ENCODE data around the gene LRIT2.

LRIT2 gene, protein sequence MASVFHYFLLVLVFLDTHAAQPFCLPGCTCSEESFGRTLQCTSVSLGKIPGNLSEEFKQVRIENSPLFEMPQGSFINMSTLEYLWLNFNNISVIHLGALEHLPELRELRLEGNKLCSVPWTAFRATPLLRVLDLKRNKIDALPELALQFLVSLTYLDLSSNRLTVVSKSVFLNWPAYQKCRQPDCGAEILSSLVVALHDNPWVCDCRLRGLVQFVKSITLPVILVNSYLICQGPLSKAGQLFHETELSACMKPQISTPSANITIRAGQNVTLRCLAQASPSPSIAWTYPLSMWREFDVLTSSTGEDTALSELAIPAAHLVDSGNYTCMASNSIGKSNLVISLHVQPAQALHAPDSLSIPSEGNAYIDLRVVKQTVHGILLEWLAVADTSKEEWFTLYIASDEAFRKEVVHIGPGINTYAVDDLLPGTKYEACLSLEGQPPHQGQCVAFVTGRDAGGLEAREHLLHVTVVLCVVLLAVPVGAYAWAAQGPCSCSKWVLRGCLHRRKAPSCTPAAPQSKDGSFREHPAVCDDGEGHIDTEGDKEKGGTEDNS

GRCh38 chr10:84225427-84226173 lies at the start of gene LRIT2:
Gene LRIT2, minus strand, starts transcription at chr10:84225544. Its CDS starts 24 bp downstream, at chr10:84225520.
- no peak for DNase-seq (ENCODE audit: low read depth in 3 of 3)

DNA sequence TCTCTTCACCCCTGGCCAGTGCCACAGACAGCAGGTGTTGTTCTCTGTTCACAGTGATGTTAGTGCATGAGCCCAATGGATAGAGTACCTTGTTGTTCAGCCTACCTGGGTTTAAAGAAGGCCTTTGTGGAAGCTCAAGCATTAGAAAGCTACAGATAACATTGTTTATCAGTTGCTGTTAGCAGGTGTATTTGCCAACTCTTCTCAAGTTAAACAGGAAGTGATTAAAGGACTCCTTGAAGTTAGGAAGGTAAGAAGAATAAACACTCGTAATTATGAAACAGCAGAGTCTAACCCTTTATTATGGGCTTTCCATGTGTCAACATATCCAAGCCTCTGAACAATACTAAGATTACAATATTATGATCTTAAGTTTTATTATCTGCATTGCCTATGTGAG lies 45.4 kb upstream of the LRIT2 start:
- DNase-seq (ENCODE audit: low read depth in 3 of 3), result no peak

GRCh38 chr10:84269773-84270172 lies 44.4 kb upstream of the LRIT2 start:
- no peak for DNase-seq (ENCODE audit: low read depth in 3 of 3)

GRCh38 chr10:84269162-84269561 lies 43.8 kb upstream of the LRIT2 start:
- DNase-seq (ENCODE audit: low read depth in 3 of 3), result no peak

DNA sequence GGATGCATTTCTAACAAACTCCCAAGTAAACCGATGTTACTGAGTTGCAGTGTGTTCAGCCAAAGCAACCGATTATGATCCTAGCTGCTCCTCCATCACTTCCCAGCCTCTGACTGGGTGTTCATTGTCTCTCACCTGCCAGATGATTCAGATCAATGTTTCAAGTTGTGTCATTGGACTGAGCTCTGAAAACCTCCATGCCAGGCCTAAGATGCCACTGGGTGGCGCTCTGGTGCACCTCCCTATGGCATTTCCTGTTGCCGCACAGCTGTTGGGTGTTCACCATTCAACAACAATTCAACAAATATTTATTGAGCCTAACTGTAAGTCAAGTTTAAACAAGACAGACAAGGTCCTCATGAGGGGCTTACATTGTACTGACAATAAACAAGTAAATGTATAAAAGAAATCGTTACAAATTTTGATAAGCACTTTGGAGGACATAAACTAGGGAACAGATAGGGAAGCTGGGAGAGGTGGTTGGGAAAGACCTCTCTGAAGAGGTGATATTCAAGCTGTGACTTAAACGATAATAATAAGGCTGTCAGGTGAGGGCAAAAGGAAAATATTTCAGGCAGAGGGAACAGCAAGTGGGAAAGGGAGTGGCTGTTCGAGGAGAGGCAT lies 42.3 kb upstream of the LRIT2 start:
- peak; percentile 45 to 81 (median 52) for DNase-seq (ENCODE audit: low read depth in 3 of 3)

DNA sequence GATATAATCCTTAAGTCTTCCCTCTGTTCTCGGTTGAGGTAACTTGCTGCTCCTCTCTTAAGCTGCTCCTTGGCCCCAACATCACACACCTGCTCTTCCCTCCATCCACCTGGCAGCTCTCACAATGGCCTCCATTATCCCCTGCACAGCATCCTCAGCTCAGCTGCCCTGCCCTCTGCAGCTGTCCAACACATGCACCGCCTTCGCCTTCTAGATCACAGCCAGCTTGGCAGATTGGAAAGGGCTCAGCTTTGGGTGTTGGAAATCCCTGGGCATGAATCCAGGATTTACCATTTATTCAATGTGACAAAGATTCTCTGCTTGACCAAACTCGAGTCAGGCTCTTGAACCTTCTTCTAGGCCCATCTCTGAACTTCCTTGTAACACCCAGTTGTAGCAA lies 40.1 kb upstream of the LRIT2 start:
- no peak for DNase-seq (ENCODE audit: low read depth in 3 of 3)

DNA sequence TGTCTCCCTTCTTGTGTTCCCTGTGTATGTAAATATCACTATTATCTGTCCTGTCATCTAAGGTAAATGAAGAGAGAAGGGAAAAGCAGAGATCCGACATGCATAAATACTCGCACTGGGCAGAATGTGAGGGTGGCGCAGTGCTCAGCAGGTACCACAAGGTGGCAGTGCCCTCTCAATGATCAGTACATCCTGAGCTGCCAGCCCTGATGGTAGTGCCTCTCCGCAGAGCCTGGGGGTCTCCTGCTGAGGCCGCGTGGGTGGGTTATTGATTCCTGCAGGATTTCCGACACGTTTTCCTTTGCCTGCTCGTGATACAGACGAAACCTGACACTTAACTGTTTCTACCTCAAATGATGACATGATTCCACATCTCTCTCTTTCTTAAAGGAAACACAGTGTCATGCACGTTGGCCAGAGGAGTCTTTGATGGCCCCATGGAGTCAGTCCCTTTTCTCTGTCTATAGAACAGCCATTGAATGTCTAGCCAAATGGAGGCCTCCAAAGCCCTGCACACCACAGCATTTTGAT lies 39.3 kb upstream of the LRIT2 start:
- DNase-seq (ENCODE audit: low read depth in 3 of 3), result peak; percentile 37 to 69 (median 51)

GRCh38 chr10:84263716-84264115 lies 38.4 kb upstream of the LRIT2 start:
- DNase-seq (ENCODE audit: low read depth in 3 of 3), result no peak

GRCh38 chr10:84262190-84262956 lies 37.0 kb upstream of the LRIT2 start:
- no peak for DNase-seq (ENCODE audit: low read depth in 3 of 3)

DNA sequence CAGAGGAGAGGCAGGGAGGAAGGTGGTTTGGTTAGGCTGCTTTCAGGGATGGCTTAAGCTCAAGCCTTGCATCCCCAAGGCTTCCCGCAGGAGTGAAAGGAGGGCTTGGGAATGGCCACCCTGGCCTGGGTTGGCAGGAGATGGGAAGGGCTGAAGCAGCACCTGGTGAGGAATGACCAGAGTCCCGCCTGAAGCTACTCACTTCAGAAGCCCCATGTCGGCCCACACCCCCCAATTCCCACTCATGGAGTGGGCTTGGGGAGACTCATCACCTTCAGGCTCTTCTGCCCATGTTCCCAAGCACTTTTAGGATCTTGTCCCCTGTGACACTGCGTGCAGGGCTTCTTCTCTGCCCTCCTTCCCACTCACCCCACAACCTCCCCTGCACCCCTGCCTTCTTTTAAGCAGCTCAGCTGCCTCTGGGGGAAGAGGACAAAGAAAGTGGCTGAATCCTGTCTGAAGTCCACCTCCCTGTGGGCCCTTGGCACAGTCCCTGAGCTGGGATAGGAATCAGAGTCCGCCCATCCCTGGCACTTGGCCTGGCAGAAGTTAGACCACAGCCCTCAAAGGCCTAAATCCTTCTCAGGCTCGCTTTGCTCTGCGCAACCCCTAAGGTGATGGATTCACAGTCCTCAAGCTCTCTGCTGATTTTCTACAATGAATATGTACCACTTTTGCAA lies 36.0 kb upstream of the LRIT2 start:
- DNase-seq (ENCODE audit: low read depth in 3 of 3), result no peak

- no peak for DNase-seq (ENCODE audit: low read depth in 3 of 3)
Measured at GRCh38 chr10:84258034-84258695, 32.8 kb upstream of the LRIT2 start.

- no peak for DNase-seq (ENCODE audit: low read depth in 3 of 3)
Measured at GRCh38 chr10:84257343-84258020, 32.1 kb upstream of the LRIT2 start.

DNA sequence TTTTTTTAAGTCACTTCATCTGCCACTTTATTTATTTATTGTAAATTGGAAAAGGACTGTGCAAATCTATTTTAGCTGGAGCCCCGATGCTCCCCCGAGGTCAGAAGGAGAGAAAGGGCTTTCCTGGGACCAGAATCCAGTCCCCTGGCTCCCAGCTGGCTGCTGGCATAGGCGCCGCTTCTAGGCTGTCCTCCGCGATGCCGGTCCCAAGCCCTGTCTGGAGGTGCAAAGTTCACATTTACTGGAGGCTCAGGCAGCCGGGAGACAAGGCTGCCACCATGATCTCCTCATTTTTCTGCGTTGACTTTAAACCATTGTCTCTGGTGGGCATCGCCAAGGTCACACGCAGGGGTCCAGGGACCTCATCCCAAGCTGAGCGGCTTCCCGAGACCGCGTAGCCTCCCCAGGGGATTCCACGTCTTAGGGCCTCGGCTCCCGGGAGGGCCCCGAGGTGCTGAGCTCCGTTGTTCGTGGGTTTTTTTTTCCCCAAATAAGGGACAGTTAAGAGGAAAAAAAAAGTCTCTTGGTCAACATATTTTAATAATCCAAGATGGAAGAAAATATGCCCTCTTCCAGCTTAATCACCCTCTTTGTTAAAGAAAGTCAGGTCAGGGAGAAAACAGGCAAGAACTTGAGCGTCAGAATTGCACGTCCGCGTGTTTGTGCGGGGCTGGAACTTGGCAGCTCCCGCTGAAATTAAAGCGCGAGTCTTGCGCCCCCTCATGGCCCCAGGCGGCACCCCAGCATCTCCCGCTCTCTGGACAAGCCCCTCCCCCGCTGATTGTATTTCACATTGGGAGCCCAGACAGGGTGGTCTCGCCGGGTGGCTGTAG lies 31.4 kb upstream of the LRIT2 start:
- peak in 2 of 3 experiments; percentile 4 to 61 for DNase-seq (ENCODE audit: low read depth in 3 of 3)

DNA sequence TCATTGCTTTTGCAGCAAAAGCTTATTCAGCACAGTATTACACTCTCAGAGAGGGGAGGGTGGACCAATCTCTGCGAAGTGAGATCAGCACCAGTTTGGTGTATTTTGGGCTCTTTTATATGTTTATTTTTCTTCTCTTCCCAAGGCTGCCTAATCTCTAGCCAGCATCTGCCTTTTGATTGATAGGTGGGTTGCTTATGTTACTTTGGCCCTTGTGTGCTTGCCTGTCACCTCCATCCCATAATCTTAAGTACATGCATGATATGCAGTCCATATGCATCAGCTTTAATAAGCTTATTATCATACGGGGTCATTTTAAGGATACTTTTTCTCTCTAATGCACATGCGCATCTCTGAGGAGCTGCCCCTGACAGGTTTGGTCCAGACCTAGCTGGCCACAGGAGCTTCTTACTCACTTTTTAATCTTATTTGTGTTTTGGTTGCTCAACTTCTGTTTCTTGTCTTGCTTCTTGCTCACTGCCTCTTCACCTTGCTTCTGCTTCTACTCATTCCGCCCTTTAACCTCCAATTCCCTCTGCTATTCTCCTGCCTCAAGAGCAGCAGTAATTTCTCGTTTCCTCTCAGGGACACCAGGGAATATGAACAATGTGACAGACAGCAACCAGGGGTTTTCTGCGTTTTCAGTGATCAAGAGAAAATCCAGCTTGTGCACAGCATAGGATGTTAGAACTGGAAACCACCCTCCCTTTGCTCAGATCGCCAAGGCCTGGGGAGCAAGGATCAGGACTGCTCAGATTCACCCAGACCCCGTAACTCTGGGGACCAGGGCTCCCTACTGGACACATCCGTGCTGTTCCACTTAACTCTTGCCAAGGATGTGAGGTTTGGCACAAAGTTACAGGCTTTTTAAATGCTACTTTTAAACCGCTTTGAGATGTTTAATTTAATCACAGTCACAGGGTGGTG lies 29.5 kb upstream of the LRIT2 start:
- DNase-seq (ENCODE audit: low read depth in 3 of 3), result no peak

DNA sequence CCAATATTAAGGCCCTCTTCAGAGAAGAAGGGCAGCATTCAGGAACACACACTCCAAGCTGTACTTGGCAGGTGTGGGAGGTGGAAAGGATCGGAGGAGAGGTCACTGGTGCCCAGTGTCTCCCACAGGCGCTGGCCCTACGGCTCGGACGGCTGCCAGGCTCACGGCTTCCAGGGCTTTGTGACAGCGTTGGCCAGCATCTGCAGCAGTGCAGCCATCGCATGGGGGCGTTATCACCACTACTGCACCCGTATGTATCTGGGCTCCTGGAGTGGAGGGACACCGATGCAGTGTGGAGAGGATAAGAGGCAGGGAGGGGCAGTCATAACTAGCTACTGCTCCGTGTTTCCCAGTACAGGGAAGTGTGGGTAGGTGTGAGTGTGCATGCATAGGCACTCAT lies 23.4 kb upstream of the LRIT2 start:
- DNase-seq (ENCODE audit: low read depth in 3 of 3), result no peak

- DNase-seq (ENCODE audit: low read depth in 3 of 3), result no peak
Measured at GRCh38 chr10:84247496-84247895, 22.2 kb upstream of the LRIT2 start.

GRCh38 chr10:84244651-84245270 lies 19.4 kb upstream of the LRIT2 start, which contains the start of gene RGR:
Gene RGR, plus strand, starts transcription at chr10:84245053. Its CDS starts 38 bp downstream, at chr10:84245091.
- DNase-seq (ENCODE audit: low read depth in 3 of 3), result no peak
